ENCODE measurements around the gene CCL23. TPM values are rescaled to one million over a fixed set of nuclear protein-coding genes. Genes with fewer than 3 reads are reported as not detected.

Gene CCL23
- total RNA-seq, 4 donors from 2014 or later: 1.3 to 9.6 (median 2.5) TPM

- 78% methylated on average over 2 of the region's 2 CpGs for WGBS
- H3K27ac ChIP-seq (replicated peaks in 1 of 4): no peak overlapping the region
- intact Hi-C loops (cut with DNase I): loop anchor here (10.0 kb wide), 1 partner anchor 54 kb away; the partner anchor contains the start of gene CCL18
- no peak for TF ChIP-seq EP300 (IDR thresholded peaks at IDR 0.05)
- no peak for TF ChIP-seq POLR2AphosphoS5 (IDR thresholded peaks at IDR 0.05)
- H3K4me3 ChIP-seq: no peak overlapping the region
- peaks cover 0 to 3% (median 0%) of the 10 kb centered on the region in 4 donors for H3K27me3 ChIP-seq
- DNase-seq (ENCODE audit: extremely low spot score): no peak
- H3K4me1 ChIP-seq: no peaks in the 10 kb centered on the region
- no peaks in the 10 kb centered on the region for H3K36me3 ChIP-seq
- peaks cover 0 to 34% (median 17%) of the 10 kb centered on the region in 4 donors for H3K9me3 ChIP-seq
These were observed 6.6 kb downstream of the CCL23 start for GRCh38 chr17:36011201-36011600.

- intact Hi-C loops (cut with DNase I): no loop called here
- peaks cover 0 to 3% (median 0%) of the 10 kb centered on the region in 4 donors for H3K27me3 ChIP-seq
- H3K4me3 ChIP-seq: no peak overlapping the region
- TF ChIP-seq EP300 (IDR thresholded peaks at IDR 0.05) (no peak), POLR2AphosphoS5 (IDR thresholded peaks at IDR 0.05) (no peak), CTCF (IDR thresholded peaks at IDR 0.05) (no peak), POLR2A (IDR thresholded peaks at IDR 0.05; ENCODE audit: low read depth) (no peak)
- no peaks in the 10 kb centered on the region for H3K4me1 ChIP-seq
- H3K27ac ChIP-seq (replicated peaks in 1 of 4): no peak overlapping the region
- whole genome bisulfite sequencing: 80% methylated on average over 14 of the region's 14 CpGs
- no peaks in the 10 kb centered on the region for H3K36me3 ChIP-seq
- H3K9me3 ChIP-seq: peaks cover 0 to 34% (median 17%) of the 10 kb centered on the region in 4 donors
- no peak for DNase-seq (ENCODE audit: extremely low spot score)
These were observed 8.6 kb downstream of the CCL23 start for GRCh38 chr17:36008998-36009665.

GRCh38 chr17:36004594-36005108, 13.1 kb downstream of the CCL23 start:
- no peaks in the 10 kb centered on the region for H3K36me3 ChIP-seq
- H3K9me3 ChIP-seq: peaks cover 0 to 17% (median 7%) of the 10 kb centered on the region in 4 donors
- no peak for DNase-seq (ENCODE audit: extremely low spot score)
- peaks cover 0 to 6% (median 0%) of the 10 kb centered on the region in 4 donors for H3K27me3 ChIP-seq
- no peak overlapping the region for H3K27ac ChIP-seq (replicated peaks in 1 of 4)
- WGBS: 43% methylated on average over 4 of the region's 4 CpGs
- TF ChIP-seq EP300 (IDR thresholded peaks at IDR 0.05) (no peak), POLR2AphosphoS5 (IDR thresholded peaks at IDR 0.05) (no peak), POLR2A (IDR thresholded peaks at IDR 0.05; ENCODE audit: low read depth) (no peak), CTCF (IDR thresholded peaks at IDR 0.05) (no peak)
- H3K4me3 ChIP-seq: no peak overlapping the region
- intact Hi-C loops (cut with DNase I): no loop called here
- no peaks in the 10 kb centered on the region for H3K4me1 ChIP-seq

GRCh38 chr17:36002631-36003030, 15.1 kb downstream of the CCL23 start:
- intact Hi-C loops (cut with DNase I): no loop called here
- H3K9me3 ChIP-seq: no peaks in the 10 kb centered on the region
- TF ChIP-seq EP300 (IDR thresholded peaks at IDR 0.05): no peak
- 86% methylated on average over 7 of the region's 7 CpGs for WGBS
- peaks cover 0 to 20% (median 0%) of the 10 kb centered on the region in 4 donors for H3K27me3 ChIP-seq
- no peaks in the 10 kb centered on the region for H3K4me1 ChIP-seq
- H3K36me3 ChIP-seq: no peaks in the 10 kb centered on the region
- no peak for DNase-seq (ENCODE audit: extremely low spot score)
- no peak overlapping the region for H3K27ac ChIP-seq (replicated peaks in 1 of 4)
- H3K4me3 ChIP-seq: no peak overlapping the region

GRCh38 chr17:36001862-36002603, 15.7 kb downstream of the CCL23 start:
- Histone ChIP-seq H3K27ac (replicated peaks in 1 of 4) (no peak overlapping the region), H3K4me1 (no peaks in the 10 kb centered on the region), H3K9me3 (no peaks in the 10 kb centered on the region), H3K27me3 (peaks cover 0 to 20% (median 0%) of the 10 kb centered on the region in 4 donors), H3K4me3 (no peak overlapping the region), H3K36me3 (no peaks in the 10 kb centered on the region)
- TF ChIP-seq POLR2AphosphoS5 (IDR thresholded peaks at IDR 0.05): no peak
- no peak for TF ChIP-seq EP300 (IDR thresholded peaks at IDR 0.05)
- no peak for TF ChIP-seq CTCF (IDR thresholded peaks at IDR 0.05)
- DNase-seq (ENCODE audit: extremely low spot score): no peak
- WGBS: 74% methylated on average over 6 of the region's 6 CpGs
- intact Hi-C loops (cut with DNase I): no loop called here
